Measurements from ENCODE around the gene PRRC2A.
A peak's percentile ranks its signal among the peaks of the same experiment; 100 is the strongest.

The PRRC2A gene

GRCh38 chr6:31620586-31621319 is at the start of gene PRRC2A:
Gene PRRC2A (plus strand): TSS chr6:31620715. CDS start chr6:31622790, 2,075 bp downstream.
- DNase-seq (ENCODE audit: low spot score), result no peak

GRCh38 chr6:31572041-31572911 is 48.2 kb upstream of the PRRC2A start, which contains the start of gene LTA:
Gene LTA (plus strand): TSS chr6:31572289. CDS start chr6:31572743, 454 bp downstream.
- DNase-seq (ENCODE audit: low spot score), result no peak

- DNase-seq (ENCODE audit: low spot score), result no peak
Observed at GRCh38 chr6:31573239-31574105, 47.0 kb upstream of the PRRC2A start.

- no peak for DNase-seq (ENCODE audit: low spot score)
Observed at GRCh38 chr6:31574106-31575061, 46.1 kb upstream of the PRRC2A start.

- no peak for DNase-seq (ENCODE audit: low spot score)
Observed at GRCh38 chr6:31575335-31575901, 45.1 kb upstream of the PRRC2A start, which contains the start of gene TNF. Gene TNF (plus strand): TSS chr6:31575565. CDS start chr6:31575742, 177 bp downstream.

- DNase-seq (ENCODE audit: low spot score), result no peak
Observed at GRCh38 chr6:31575952-31576685, 44.4 kb upstream of the PRRC2A start.

- DNase-seq (ENCODE audit: low spot score), result no peak
Observed at GRCh38 chr6:31576897-31577578, 43.5 kb upstream of the PRRC2A start.

- no peak for DNase-seq (ENCODE audit: low spot score)
Observed at GRCh38 chr6:31577579-31577966, 42.9 kb upstream of the PRRC2A start.

- DNase-seq (ENCODE audit: low spot score), result no peak
Observed at GRCh38 chr6:31578184-31579118, 42.1 kb upstream of the PRRC2A start.

- DNase-seq (ENCODE audit: low spot score), result no peak
Observed at GRCh38 chr6:31579119-31579505, 41.4 kb upstream of the PRRC2A start.

GRCh38 chr6:31579546-31580437 is 40.7 kb upstream of the PRRC2A start:
- DNase-seq (ENCODE audit: low spot score), result no peak

- DNase-seq (ENCODE audit: low spot score), result no peak
Observed at GRCh38 chr6:31580438-31580740, 40.1 kb upstream of the PRRC2A start.

- DNase-seq (ENCODE audit: low spot score), result peak; percentile 69
Observed at GRCh38 chr6:31580807-31581433, 39.6 kb upstream of the PRRC2A start.

GRCh38 chr6:31581434-31582229 is 38.9 kb upstream of the PRRC2A start:
- no peak for DNase-seq (ENCODE audit: low spot score)

- DNase-seq (ENCODE audit: low spot score), result no peak
Observed at GRCh38 chr6:31582230-31582643, 38.3 kb upstream of the PRRC2A start, which contains the start of gene LTB. Gene LTB (minus strand): TSS chr6:31582424. CDS start chr6:31582417, 7 bp downstream.

GRCh38 chr6:31585491-31585890 is 35.0 kb upstream of the PRRC2A start:
- no peak for DNase-seq (ENCODE audit: low spot score)
